ENCODE results near the gene B3GNT9.

DNA sequence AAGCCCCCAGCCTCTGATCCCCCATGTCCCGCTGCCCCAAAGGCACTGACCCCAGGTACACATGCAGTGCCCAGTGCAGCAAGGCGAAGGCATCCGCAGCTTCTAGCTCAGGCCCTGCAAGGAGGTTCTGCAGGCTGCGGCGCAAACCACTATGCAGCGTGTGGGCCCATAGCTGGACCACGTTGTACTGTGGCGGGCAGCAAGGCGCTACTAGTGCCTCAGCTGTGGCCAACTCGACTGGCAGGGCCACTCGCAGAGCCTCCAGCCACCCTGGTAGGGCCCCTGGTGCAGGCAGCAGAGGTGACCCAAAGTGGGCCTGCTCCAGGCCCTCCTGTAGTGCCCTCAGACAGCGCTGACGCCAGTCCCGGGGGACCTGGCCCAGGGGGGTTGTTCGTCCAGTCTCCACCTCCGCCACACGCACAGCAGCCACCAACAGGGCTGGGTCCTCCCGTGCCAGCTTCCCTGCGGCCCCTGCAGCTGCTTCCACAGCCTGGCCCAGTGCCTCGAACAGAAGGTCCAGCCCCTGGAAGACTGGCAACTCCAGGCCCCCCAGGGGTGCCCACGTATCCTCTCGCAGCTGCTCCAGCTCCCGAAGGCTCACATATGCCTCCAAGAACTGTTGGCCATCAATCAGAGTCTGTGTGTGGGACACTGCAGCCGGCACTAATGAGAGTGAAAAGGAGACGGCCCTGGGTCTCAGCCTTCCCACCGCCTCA is 36.5 kb upstream of the B3GNT9 start:
- TF ChIP-seq EP300 (IDR thresholded peaks at IDR 0.05; ENCODE audit: borderline replicate concordance in 1 of 2, low read depth in 1 of 2, low read length in 1 of 2), result no peak
- TF ChIP-seq POLR2AphosphoS5 (IDR thresholded peaks at IDR 0.05; ENCODE audit: low read depth, low read length), result no peak
- TF ChIP-seq, protein P1, sequence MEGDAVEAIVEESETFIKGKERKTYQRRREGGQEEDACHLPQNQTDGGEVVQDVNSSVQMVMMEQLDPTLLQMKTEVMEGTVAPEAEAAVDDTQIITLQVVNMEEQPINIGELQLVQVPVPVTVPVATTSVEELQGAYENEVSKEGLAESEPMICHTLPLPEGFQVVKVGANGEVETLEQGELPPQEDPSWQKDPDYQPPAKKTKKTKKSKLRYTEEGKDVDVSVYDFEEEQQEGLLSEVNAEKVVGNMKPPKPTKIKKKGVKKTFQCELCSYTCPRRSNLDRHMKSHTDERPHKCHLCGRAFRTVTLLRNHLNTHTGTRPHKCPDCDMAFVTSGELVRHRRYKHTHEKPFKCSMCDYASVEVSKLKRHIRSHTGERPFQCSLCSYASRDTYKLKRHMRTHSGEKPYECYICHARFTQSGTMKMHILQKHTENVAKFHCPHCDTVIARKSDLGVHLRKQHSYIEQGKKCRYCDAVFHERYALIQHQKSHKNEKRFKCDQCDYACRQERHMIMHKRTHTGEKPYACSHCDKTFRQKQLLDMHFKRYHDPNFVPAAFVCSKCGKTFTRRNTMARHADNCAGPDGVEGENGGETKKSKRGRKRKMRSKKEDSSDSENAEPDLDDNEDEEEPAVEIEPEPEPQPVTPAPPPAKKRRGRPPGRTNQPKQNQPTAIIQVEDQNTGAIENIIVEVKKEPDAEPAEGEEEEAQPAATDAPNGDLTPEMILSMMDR (IDR thresholded peaks at IDR 0.05), result no peak
- no peak for TF ChIP-seq EZH2phosphoT487 (IDR thresholded peaks at IDR 0.05; ENCODE audit: borderline replicate concordance, low read depth)
- no peak for TF ChIP-seq SMC3 (IDR thresholded peaks at IDR 0.05; ENCODE audit: low read depth, low read length)
- TF ChIP-seq RAD21 (IDR thresholded peaks at IDR 0.05; ENCODE audit: low read length), result no peak
- TF ChIP-seq, protein P2, sequence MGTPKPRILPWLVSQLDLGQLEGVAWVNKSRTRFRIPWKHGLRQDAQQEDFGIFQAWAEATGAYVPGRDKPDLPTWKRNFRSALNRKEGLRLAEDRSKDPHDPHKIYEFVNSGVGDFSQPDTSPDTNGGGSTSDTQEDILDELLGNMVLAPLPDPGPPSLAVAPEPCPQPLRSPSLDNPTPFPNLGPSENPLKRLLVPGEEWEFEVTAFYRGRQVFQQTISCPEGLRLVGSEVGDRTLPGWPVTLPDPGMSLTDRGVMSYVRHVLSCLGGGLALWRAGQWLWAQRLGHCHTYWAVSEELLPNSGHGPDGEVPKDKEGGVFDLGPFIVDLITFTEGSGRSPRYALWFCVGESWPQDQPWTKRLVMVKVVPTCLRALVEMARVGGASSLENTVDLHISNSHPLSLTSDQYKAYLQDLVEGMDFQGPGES (IDR thresholded peaks at IDR 0.05; ENCODE audit: low read depth, low read length), result no peak
- no peak for TF ChIP-seq JUND (IDR thresholded peaks at IDR 0.05)
- no peak for TF ChIP-seq TAF1 (IDR thresholded peaks at IDR 0.05; ENCODE audit: borderline replicate concordance, low read depth, low read length)
- TF ChIP-seq, protein P3, sequence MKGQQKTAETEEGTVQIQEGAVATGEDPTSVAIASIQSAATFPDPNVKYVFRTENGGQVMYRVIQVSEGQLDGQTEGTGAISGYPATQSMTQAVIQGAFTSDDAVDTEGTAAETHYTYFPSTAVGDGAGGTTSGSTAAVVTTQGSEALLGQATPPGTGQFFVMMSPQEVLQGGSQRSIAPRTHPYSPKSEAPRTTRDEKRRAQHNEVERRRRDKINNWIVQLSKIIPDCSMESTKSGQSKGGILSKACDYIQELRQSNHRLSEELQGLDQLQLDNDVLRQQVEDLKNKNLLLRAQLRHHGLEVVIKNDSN (IDR thresholded peaks at IDR 0.05; ENCODE audit: borderline replicate concordance, low read depth), result no peak
- TF ChIP-seq, protein P4, sequence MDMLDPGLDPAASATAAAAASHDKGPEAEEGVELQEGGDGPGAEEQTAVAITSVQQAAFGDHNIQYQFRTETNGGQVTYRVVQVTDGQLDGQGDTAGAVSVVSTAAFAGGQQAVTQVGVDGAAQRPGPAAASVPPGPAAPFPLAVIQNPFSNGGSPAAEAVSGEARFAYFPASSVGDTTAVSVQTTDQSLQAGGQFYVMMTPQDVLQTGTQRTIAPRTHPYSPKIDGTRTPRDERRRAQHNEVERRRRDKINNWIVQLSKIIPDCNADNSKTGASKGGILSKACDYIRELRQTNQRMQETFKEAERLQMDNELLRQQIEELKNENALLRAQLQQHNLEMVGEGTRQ (IDR thresholded peaks at IDR 0.05; ENCODE audit: borderline replicate concordance, low read depth, low read length), result no peak
- no peak for TF ChIP-seq GATA2 (CRISPR knock-in tag; IDR thresholded peaks at IDR 0.05)

Data from SK-N-SH (cell line).